ENCODE data around the gene AKR1C1.
"Not testable (repeated sequence)": the region's sequence is repeated elsewhere in the genome, so short reads cannot be mapped to it uniquely, and the experiment has no call there.

The AKR1C1 gene

DNA sequence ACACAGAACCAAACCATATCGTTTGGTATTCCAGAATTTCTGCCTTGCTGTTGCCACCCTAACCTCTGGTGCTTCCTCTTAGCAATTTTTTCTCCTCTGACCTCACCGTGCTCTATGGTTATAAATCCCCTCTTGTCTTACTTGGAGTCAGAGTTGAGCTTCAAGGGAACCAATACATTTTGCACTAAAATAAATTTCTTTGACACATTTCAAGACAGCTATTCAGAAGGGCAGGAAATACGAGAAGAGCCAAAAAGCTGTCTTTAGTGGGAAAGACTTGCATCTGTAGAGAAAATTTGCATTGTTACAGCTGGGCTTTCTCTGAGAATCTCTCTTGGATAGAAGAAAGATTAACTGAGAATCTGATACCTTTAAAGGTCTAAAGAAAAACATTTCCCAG, 54.9 kb downstream of the AKR1C1 start:
- no peak for DNase-seq (ENCODE audit: low read depth, low spot score)

DNA sequence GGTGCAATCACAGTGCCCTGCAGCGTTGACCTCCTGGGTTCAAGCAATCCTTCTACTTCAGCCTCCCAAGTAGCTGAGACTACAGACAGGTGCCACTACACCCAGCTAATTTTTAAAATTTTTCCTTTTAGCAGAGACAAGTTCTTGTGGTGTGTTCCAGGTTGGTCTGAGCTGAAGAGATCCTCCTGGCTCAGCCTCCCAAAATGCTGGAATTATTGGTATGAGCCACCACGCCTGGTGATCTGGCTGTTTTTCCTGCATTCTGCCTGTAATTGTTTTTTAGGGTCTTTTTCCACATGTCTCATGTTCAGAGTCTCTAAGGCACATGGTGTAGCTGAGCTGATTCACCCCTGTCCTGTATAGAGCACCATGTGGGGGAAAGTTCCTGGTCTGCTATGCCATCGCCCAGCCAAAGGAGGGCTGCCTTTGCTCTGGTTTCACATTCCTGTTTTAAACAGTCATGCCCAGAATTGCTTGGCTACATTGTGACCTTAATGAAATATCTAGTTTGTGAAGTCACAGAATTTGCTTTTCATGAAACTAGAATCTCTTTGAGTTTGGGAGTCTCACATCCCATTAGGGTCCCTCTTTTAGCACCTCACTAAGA, 55.6 kb downstream of the AKR1C1 start:
- not testable (repeated sequence) for DNase-seq (ENCODE audit: low read depth, low spot score)

DNA sequence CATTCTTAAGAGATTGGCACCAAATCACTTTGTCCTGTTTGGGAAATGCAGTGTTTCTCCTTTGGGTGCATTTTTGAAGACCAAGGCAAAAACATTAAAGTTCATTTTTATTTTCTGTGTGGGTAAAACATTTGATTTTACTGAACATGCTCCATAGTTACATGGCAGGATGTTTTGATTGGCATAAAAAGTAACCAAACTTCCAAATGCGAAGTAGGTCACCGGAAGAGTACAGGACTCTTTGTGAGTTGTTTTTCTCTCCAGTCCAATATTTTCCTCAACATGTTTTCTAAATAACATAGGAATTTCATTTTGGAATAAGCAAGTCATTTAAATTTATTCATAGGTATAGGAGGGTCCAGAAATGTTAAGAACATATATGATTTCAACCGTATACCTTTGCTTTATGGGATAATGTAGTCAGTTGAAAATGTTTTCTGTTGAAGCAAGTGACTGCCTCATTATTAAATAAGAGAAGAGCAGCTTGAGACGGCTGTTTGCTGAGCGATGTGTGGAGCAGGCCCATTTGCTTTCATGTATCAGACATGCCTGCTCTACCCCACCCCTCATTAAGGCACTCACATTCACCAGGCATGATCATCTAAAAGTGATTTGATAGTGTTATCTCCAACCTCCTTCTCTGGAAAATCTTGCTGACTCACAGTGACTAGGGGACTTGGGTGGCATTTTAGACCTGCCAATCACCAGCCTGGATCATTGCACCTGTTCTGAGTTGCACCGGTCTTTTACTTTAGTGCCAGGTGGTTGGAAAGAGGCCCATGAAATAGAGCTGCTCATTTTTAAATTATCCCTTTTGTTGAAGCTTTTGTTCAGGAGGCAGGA, 56.8 kb downstream of the AKR1C1 start:
- DNase-seq (ENCODE audit: low read depth, low spot score): not testable (repeated sequence)

DNA sequence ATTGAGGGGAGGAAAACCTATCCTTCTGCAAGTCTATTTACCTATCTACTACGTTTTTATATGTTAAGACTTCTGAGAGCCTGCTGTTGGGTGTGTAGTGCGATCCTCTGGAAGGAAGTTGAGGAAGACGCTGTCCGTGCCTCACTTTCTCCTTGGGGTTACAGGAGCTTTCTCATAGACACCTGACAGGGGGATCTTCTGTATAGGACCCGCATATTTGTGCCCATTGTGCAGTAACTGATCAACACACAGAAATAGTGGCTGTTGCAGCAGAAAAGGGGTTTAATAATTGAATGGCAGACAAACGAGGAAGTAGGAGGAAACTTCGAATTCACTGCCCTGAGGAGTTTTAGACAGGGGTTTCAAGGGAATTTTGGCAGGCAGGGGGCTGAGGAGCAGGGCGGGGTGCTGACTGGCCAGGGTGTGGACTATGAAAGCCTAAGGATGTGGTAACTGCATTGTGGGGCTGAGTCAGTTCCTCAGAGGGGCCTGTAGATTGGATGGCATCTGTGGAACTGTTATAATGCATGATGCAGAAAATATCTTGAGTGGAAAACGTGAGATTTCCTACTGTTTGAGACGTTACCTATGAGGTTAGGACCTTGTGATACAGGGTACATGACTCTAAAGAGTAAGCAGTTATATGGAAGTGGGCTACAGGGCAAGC, 58.5 kb downstream of the AKR1C1 start:
- DNase-seq (ENCODE audit: low read depth, low spot score): not testable (repeated sequence)

DNA sequence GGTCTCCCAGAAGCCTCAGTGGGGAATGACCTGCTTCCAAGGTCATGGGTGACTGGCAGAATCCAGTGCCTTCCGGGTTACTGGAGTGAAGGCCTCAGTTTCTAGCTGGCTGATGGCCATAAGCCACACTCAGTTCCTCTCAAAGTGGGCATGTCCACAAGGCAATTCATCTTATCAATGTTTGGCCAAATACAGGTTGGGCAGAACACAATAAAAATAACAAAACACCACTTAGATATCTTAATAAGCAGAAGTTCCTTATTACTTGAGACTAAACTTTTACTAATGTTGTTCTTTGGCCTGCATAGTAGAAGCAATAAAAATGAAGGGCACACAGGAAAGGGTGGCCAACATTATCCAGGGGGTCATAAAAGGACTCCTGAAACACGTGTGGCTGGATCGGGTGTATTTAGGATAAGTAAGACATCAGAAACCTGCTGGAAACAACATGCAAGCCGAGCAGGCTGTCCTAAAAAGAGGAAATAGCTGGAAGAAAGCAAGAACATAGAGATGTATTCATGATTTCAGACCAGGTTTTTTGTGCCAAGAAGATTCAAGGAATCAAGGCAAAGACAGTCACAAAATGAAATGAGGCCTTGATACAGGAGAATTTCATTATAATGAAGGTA, 60.1 kb downstream of the AKR1C1 start:
- no peak for DNase-seq (ENCODE audit: low read depth, low spot score)

DNA sequence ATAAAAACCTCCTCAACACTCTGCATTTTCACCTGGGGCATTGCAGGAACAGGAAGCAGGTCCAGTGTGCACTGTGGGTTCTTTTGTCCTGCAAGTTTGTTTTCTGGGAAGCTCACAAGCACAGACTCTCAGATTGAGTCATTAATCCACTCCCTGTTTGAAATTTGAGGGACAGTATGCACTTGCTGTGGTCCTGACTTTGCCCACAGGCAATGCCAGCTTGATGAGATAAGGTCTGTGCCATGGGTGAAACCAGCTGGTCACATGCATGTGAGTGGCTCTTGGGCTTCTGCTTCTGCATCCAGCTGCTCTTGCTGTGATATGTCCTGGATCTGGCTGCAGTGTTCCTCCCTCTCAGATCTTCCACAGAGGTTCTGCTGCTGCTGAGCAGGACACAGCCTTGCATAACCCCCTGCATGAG, 62.3 kb downstream of the AKR1C1 start:
- not testable (repeated sequence) for DNase-seq (ENCODE audit: low read depth, low spot score)

DNA sequence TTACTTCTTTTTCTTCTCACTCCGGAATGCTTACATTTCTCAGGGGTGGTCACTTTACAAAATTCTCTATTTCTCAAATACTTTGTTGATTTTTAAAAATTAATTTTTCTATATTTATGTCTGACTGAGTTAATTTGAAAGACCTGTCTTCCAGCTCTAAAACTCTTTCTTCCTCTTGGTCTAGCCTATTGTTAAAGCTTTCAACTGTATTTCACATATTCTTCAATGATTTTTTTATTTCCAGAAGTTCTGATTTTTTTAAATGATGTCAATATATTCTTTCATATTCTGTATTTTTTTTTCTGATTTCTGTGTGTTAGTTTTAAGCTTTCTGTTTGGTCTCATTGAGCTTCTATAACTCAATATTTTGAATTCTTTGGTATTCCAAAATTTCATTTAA, 67.8 kb downstream of the AKR1C1 start:
- DNase-seq (ENCODE audit: low read depth, low spot score): no peak

DNA sequence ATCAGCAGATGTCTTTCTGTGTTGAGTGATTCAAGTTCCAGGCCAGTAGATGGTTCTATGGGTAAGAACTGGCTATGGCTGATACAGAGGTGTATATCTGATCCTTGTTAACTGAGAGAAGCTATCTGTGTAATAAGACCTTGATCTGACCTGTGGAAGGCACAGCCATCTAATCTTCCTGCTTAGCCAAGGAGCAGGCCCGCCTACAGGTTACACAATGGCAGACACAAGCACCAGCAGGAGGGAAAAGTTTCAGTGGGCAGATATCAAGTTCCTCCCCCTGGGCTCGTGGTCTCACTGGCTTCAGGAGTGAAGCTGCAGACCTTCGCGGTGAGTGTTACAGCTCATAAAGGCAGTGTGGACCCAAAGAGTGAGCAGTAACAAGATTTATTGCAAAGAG, 68.4 kb downstream of the AKR1C1 start:
- DNase-seq (ENCODE audit: low read depth, low spot score): not testable (repeated sequence)

DNA sequence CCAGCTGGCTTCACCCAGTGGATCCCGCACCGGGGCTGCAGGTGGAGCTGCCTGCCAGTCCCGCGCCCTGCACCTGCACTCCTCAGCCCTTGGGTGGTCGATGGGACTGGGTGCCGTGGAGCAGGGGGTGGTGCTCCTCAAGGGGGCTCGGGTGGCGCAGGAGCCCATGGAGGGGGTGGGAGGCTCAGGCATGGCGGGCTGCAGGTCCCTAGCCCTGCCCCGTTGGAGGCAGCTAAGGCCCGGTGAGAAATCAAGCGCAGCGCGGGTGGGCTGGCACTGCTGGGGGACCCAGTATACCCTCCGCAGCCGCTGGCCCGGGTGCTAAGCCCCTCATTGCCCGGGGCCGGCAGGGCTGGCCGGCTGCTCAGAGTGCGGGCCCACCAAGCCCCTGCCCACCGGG, 69.2 kb downstream of the AKR1C1 start:
- DNase-seq (ENCODE audit: low read depth, low spot score): not testable (repeated sequence)
